HG02588 (cell line): ENCODE data around the gene MUC5AC.
"Not testable (repeated sequence)": the region's sequence is repeated elsewhere in the genome, so short reads cannot be mapped to it uniquely, and the experiment has no call there.

Experiments
- ATAC-seq: cut with Tn5 transposase; IDR thresholded peaks from one replicate; pipeline ENCODE4 v1.9.1; 2021; ENCODE audit warnings: mild to moderate bottlenecking, moderate library complexity; ENCODE audit not compliant: unreplicated experiment

MUC5AC gene

GRCh38 chr11:1248951-1249350, 91.2 kb downstream of the MUC5AC start:
- not testable (repeated sequence) for ATAC-seq

DNA sequence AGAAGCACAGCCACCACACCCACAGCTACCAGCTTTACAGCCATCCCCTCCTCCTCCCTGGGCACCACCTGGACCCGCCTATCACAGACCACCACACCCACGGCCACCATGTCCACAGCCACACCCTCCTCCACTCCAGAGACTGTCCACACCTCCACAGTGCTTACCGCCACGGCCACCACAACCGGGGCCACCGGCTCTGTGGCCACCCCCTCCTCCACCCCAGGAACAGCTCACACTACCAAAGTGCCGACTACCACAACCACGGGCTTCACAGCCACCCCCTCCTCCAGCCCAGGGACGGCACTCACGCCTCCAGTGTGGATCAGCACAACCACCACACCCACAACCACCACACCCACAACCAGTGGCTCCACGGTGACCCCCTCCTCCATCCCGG, 92.7 kb downstream of the MUC5AC start:
- not testable (repeated sequence) for ATAC-seq
